HG03520 (cell line): ENCODE data around the gene C6.

ENCODE experiments used
- ATAC-seq: cut with Tn5 transposase; IDR thresholded peaks from one replicate; pipeline ENCODE4 v1.9.1; 2021; ENCODE audit warnings: mild to moderate bottlenecking, moderate library complexity; ENCODE audit not compliant: unreplicated experiment

Gene C6

GRCh38 chr5:41127967-41128690 lies 85.2 kb downstream of the C6 start:
- ATAC-seq = no peak

- ATAC-seq = no peak
These were observed 90.9 kb downstream of the C6 start for GRCh38 chr5:41122459-41122858.

- no peak for ATAC-seq
These were observed 92.7 kb downstream of the C6 start for GRCh38 chr5:41120600-41120999.

GRCh38 chr5:41118177-41118576 lies 95.2 kb downstream of the C6 start:
- no peak for ATAC-seq

GRCh38 chr5:41115281-41115680 lies 98.1 kb downstream of the C6 start:
- ATAC-seq = no peak

- ATAC-seq = no peak
These were observed 100.6 kb downstream of the C6 start for GRCh38 chr5:41112486-41113455.

GRCh38 chr5:41109186-41109585 lies 104.1 kb downstream of the C6 start:
- no peak for ATAC-seq

GRCh38 chr5:41102341-41102740 lies 111.0 kb downstream of the C6 start:
- ATAC-seq = no peak

- ATAC-seq = no peak
These were observed 115.7 kb downstream of the C6 start for GRCh38 chr5:41097642-41098041.

- no peak for ATAC-seq
These were observed 117.8 kb downstream of the C6 start for GRCh38 chr5:41095324-41096101.

- no peak for ATAC-seq
These were observed 118.5 kb downstream of the C6 start for GRCh38 chr5:41094871-41095270.

- no peak for ATAC-seq
These were observed 119.5 kb downstream of the C6 start for GRCh38 chr5:41093803-41094202.
